Stimulated activated CD8-positive, alpha-beta memory T cell treated with anti-CD3 and anti-CD28 coated beads, Interleukin-4, amount 100 ng/mL, for 4 hours (primary cell): ENCODE results near the gene ITPR2.
"Not testable (repeated sequence)": the region's sequence is repeated elsewhere in the genome, so short reads cannot be mapped to it uniquely, and the experiment has no call there.

ENCODE experiments used
- DNase-seq, 2 donors: peaks; one replicate each; pipeline ENCODE4 v3.0.0-alpha.2; 2020; ENCODE audit warnings: low read depth in 2 of 2, low spot score in 1 of 2

Gene ITPR2

DNA sequence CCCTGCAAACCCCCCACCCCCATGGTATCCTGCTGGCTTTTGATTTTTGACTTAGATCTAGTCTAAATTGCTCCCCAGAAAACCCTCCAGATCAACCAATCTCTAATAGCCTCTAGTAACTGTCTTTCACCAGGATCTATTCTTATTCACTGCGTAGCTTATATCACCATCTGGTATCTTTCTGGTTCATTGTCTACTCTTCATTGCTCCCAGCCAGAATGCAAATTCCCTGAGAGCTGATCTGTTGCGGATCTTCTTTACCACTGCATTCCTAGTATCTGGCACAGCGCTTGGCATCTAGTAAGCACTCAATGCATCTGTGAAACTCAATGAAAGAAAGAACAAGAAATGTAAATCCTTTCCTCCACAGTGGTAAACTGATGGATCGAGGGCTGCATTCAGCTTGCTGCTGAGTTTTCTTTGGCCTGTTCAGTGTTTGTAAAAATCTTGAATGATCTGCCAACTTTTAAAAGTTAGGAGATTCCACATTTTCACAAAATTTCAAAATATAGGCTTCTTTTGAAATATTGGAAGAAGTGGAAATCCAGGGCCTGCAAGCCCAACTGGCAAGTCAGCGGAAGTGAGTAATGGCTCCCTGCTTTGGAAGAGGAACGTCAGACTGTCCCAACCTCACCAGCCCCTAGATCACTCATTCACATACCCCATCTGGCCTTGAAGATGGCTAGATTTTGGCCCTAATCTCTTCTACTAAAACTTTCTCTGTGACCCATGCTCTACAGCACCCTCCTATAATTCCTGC lies 363.4 kb downstream of the ITPR2 start:
- no peak for DNase-seq

- no peak for DNase-seq
Observed at GRCh38 chr12:26467351-26467750, 365.6 kb downstream of the ITPR2 start.

DNA sequence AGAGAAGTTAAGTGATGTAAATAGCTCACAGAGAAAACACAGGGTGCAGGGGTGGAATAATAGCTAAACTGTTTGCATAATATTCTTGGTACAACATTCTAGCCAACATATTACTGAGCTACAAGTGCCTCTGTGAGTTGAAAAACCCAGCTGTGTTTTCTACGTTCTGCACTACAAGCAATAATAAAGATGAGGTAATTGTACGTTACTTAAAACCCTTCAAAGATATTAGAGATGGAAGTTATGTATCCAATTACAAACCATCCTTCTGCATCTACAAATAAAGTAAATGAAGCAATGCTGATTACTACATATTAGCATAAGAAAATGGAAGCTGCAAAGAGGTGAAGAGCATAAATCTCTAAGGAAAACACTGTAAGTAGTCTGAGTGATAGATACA lies 366.3 kb downstream of the ITPR2 start:
- DNase-seq = no peak

GRCh38 chr12:26465419-26466097 lies 367.4 kb downstream of the ITPR2 start:
- DNase-seq = no peak

DNA sequence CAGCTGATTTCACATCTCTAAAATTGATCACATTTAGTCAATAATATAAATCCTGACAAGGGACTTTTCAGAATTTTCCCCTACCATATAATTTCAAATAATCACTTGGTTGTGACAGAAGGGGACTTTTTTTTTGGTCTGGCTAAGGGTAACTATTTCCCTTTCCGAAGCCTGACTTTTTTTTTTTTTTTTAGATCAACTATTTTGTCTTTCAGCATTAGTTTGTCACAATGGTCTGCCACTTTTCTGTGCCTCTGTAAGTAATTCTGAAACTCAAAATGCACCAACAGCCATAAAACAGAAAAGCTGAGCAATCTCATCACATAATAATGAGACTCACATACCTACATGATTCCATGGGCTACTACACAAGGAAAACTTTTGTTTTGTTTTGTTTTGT lies 371.2 kb downstream of the ITPR2 start:
- DNase-seq = no peak

DNA sequence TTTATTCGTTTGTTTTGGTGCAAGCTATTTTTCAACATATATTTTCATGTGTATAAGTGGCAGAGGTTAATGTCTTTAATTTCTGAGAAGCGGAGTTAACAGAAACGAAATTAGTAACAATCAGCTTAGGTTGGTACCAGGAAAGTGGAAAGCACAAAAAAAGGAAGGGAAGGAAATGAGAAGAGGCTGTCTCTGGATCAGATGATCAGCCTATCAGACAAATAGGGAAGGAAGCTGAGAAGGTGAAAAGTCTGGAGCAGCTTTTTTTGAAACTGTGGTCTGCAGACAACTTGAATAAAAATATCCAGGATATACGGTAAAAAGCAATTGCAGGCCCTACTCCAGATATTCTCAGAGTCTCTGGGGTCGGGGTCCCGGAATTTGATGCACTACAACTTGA lies 372.6 kb downstream of the ITPR2 start:
- no peak for DNase-seq

- DNase-seq = no peak
Observed at GRCh38 chr12:26455936-26456574, 376.9 kb downstream of the ITPR2 start.

DNA sequence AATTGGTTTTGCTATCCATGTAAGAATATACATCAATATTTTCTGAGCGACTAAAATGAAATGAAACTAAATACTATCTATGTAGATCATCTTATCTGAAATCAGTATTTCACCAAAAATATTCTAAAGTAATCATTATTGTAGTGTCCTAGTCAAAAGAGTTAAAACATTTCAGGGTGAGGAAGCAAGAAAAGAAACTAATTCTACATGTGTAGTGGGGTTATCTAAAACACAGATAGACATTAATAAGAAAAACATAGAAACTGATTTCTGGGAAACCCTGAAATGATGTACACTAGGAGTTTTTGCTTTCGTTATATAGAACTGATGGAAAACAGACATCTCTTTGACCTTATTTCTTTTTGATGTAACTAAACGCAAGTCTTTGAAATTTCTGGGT lies 379.7 kb downstream of the ITPR2 start:
- no peak for DNase-seq

DNA sequence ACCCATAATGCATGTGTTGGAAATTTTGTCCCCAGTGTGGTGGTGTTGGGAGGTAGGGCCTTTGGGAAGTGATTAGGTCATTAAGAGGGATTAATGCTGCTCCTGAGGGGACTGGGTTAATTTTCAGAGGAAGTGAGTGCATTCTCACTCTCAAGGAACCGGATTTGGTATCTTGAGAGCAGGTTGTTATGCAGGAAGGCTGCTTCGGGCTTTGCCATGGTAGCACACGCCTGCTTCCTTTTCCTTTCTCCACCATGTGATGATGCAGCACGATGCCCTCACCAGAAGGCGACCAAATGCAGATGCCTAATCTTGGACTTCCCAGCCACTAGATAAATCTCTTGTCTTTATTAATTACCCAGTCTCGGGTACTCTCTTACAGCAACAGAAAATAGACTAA lies 380.5 kb downstream of the ITPR2 start:
- no peak for DNase-seq

DNA sequence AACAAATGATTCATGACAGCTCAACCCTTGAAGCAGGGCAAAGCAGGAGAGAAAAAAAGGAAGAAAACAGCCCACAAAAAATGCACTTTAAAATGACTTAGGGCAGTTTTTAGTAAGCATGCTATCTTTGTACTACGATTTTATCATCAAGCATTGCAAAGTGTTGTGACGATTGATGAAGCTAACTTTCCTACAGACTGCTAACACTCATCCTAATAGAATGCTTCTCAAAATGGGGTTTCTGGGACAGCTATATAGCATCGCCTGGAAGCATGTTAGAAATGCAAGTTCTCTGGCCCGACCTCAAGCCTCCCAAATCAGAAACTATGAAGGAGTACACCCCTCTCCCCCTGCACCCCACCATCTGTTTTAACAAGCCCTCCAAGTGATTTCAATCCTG lies 381.2 kb downstream of the ITPR2 start:
- DNase-seq = no peak

DNA sequence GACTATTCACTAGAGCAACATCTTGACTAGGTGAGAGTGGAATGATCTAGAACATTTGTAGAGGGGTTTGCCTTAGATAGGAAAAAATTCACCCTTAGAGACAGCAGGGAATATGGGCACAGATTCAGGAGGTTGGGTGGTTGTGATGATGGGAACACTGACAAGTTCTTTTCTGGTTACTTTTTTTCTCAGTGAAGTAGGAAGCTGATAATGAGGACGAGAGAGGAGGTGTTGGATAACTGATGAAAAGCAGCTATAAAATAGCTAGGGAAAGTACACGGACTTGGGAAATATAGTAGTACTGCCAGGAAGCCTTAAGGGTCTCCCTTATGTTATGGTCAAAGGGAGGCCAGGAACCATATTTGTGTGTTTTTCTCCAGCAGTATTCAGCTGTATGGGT lies 387.1 kb downstream of the ITPR2 start:
- DNase-seq = no peak

DNA sequence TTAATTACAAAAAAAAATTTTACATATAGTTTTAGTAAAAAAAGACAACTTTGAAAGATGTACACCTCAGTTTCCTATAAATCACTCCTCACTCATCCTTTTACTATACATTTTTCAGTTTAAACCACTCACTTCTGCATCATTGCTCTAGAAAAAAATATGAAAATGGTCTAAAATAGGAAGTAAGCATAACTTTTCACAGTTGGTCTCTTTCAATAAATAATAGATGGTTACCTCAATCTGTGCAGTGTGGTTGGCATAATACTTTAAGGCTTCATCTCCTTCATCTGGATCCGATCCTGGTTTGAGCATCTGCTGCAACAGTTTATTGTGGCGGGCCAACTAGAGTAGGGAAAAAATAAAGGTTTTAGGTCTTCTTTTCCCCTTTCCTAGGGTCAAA lies 389.7 kb downstream of the ITPR2 start:
- no peak for DNase-seq

GRCh38 chr12:26441434-26441833 lies 391.6 kb downstream of the ITPR2 start:
- no peak for DNase-seq

DNA sequence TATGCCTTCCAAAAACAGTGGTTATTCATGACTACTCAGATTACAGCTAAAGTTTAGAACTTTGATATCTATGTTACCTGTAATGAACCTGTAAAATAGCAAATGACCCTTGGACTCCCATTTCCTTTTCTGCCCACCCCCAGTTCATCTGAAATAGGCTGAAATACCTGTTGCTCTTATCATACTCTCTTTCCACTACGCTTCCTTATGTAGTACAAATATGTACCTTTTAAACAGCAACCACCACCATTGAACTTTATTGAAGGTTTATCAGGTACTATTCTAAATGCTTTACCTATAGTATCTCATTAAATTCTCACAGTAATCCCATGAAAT lies 398.0 kb downstream of the ITPR2 start:
- DNase-seq = no peak

GRCh38 chr12:26434299-26435068 lies 398.5 kb downstream of the ITPR2 start:
- DNase-seq = no peak

- DNase-seq = not testable (repeated sequence)
Observed at GRCh38 chr12:26433701-26434100, 399.3 kb downstream of the ITPR2 start.

GRCh38 chr12:26431211-26431610 lies 401.8 kb downstream of the ITPR2 start:
- no peak for DNase-seq

GRCh38 chr12:26430596-26430995 lies 402.4 kb downstream of the ITPR2 start:
- not testable (repeated sequence) for DNase-seq

DNA sequence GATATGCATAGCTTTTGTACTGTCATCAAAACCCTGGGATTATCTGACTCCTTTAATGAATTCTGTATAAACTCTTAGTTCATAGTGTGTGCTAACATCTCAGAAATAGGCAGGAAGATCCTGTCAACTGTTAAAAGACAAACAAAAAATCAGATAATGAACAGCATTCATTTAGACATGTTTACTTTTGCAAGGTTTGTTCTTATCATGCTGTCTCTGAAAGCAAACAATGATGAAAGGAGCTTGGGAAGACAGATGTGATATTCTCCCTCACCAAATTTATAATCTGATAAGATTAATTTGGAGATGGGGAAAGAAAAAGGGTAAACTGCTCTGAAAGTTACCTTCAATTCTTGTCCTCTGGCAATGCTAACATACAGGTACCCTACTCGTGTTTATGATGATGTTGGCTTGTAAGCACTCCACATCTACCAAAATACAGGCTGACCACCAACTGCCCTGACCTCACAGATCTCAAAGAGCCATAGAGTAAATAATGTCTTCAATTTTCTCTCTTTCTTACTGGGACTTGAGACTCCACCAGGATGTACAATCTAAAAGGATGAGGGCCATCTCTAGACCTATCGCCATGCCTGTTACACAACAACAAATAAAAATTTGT lies 403.8 kb downstream of the ITPR2 start:
- DNase-seq = no peak

DNA sequence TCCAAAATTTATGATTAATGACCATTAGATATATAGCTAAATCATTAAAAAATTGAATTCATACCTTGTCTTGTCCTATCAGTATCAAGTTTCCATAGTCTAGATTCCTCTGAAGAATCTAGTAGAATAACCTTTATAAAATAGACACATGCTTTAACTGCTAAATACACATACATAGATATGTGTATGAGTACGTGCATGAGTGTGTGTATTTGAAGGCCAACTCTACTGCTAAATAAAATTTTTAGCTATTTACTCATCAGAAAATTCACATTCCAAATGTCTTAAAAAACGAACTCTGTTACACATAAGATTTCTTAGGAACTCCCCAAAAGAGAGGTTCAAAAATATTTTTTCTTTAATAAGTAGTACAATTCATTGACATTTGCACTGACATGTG lies 404.6 kb downstream of the ITPR2 start:
- DNase-seq = no peak

DNA sequence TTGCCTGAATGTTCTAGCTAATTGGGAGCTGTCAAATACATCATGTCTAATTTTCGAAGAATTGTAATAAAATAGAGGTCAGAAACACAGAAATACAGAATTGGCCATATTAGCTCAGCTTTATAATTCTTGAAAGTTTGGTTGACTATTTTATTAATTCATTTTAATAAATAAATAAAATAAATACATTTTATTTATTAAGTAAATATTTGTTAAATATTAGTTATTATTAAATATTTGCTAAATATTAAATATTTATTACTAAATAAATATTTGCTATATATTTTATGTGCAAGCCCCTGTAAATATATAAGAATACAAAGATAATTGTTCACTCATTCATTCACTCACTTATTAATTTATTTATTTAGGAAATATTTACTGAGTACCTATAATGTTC lies 406.3 kb downstream of the ITPR2 start:
- no peak for DNase-seq
